ENCODE results near the gene TMEM61.

The TMEM61 gene

DNA sequence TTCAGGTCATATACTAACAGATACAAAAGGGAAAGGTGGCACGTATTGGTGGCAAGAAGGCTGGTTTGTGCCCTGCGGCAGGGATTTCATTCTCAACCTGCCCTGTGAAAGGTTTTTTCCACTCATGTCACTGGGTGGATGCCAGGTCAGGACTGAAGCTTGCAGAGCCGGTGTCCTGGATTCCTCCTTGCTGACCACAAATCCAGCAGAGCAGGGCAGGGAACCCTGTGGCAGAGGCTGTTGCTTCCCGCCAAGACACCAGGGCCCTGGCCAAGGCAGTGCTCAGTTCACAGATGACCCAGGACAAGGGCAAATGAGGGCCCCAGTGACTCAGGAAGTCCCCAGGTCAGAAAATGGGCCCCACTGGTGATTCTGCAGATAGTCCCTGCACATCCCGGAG, 34.7 kb downstream of the TMEM61 start:
- no peak overlapping the region for H2AFZ ChIP-seq (ENCODE audit: low read length)
- no peaks in the 10 kb centered on the region for H3K79me2 ChIP-seq (ENCODE audit: insufficient read depth, low read length)
- H3K36me3 ChIP-seq (ENCODE audit: insufficient read depth, low read length): no peaks in the 10 kb centered on the region
- H3K4me3 ChIP-seq (ENCODE audit: low read length, poor library complexity, severe bottlenecking): no peak overlapping the region
- H3K4me1 ChIP-seq (ENCODE audit: insufficient read depth, low read length, poor library complexity, severe bottlenecking): no peaks in the 10 kb centered on the region
- TF ChIP-seq, protein P1, sequence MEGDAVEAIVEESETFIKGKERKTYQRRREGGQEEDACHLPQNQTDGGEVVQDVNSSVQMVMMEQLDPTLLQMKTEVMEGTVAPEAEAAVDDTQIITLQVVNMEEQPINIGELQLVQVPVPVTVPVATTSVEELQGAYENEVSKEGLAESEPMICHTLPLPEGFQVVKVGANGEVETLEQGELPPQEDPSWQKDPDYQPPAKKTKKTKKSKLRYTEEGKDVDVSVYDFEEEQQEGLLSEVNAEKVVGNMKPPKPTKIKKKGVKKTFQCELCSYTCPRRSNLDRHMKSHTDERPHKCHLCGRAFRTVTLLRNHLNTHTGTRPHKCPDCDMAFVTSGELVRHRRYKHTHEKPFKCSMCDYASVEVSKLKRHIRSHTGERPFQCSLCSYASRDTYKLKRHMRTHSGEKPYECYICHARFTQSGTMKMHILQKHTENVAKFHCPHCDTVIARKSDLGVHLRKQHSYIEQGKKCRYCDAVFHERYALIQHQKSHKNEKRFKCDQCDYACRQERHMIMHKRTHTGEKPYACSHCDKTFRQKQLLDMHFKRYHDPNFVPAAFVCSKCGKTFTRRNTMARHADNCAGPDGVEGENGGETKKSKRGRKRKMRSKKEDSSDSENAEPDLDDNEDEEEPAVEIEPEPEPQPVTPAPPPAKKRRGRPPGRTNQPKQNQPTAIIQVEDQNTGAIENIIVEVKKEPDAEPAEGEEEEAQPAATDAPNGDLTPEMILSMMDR (conservative IDR thresholded peaks at IDR 0.05; ENCODE audit: low read length): no peak
- no peak for TF ChIP-seq EZH2phosphoT487 (IDR thresholded peaks at IDR 0.05; ENCODE audit: borderline replicate concordance)
- no peaks in the 10 kb centered on the region for H3F3A ChIP-seq (ENCODE audit: low read depth)
- H3K27me3 ChIP-seq (ENCODE audit: insufficient read depth, low read length, poor library complexity, severe bottlenecking): no peaks in the 10 kb centered on the region
- H3K4me2 ChIP-seq (ENCODE audit: low read depth, low read length, poor library complexity, severe bottlenecking): no peak overlapping the region
- no peaks in the 10 kb centered on the region for H3K9me2 ChIP-seq (replicated peaks; ENCODE audit: low read depth, low read length)
- no peaks in the 10 kb centered on the region for H4K20me1 ChIP-seq (ENCODE audit: insufficient read depth, low read length, poor library complexity, severe bottlenecking)
- H3K9me3 ChIP-seq (ENCODE audit: insufficient read depth, low read depth, low read length): no peaks in the 10 kb centered on the region
- H3K9ac ChIP-seq (ENCODE audit: low read depth, low read length, poor library complexity, severe bottlenecking): no peak overlapping the region

- H3K4me3 ChIP-seq (ENCODE audit: low read length, poor library complexity, severe bottlenecking): no peak overlapping the region
- no peak overlapping the region for H2AFZ ChIP-seq (ENCODE audit: low read length)
- H3K4me2 ChIP-seq (ENCODE audit: low read depth, low read length, poor library complexity, severe bottlenecking): no peak overlapping the region
- H3K4me1 ChIP-seq (ENCODE audit: insufficient read depth, low read length, poor library complexity, severe bottlenecking): no peaks in the 10 kb centered on the region
- no peaks in the 10 kb centered on the region for H3F3A ChIP-seq (ENCODE audit: low read depth)
- no peaks in the 10 kb centered on the region for H4K20me1 ChIP-seq (ENCODE audit: insufficient read depth, low read length, poor library complexity, severe bottlenecking)
- H3K9me3 ChIP-seq (ENCODE audit: insufficient read depth, low read depth, low read length): no peaks in the 10 kb centered on the region
- TF ChIP-seq EZH2phosphoT487 (IDR thresholded peaks at IDR 0.05; ENCODE audit: borderline replicate concordance): no peak
- TF ChIP-seq, protein P1 (conservative IDR thresholded peaks at IDR 0.05; ENCODE audit: low read length): no peak
- H3K27me3 ChIP-seq (ENCODE audit: insufficient read depth, low read length, poor library complexity, severe bottlenecking): no peaks in the 10 kb centered on the region
- H3K79me2 ChIP-seq (ENCODE audit: insufficient read depth, low read length): no peaks in the 10 kb centered on the region
- H3K36me3 ChIP-seq (ENCODE audit: insufficient read depth, low read length): no peaks in the 10 kb centered on the region
- H3K9ac ChIP-seq (ENCODE audit: low read depth, low read length, poor library complexity, severe bottlenecking): no peak overlapping the region
- H3K9me2 ChIP-seq (replicated peaks; ENCODE audit: low read depth, low read length): no peaks in the 10 kb centered on the region
Measured at GRCh38 chr1:55015731-55016620, 35.5 kb downstream of the TMEM61 start.

DNA sequence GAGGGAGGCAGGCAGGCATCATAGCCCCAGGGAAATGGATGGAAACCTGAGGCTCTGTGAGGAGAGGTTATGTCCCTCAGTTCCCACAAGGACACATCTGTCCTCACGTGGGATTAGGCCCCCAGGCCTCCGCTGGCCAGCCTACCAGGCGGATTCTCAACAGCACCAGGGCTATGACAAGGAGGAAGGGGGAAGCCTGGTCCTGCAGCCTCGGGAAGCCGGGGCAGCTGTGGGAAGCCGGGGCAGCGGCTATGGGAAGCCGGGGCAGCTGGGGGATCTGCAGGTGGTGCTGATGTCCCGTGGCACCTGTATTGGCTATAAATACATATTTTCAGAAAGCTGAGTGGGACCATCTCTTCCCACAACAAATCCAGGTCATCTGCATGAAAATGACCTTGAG, 38.0 kb downstream of the TMEM61 start:
- no peak overlapping the region for H3K9ac ChIP-seq (ENCODE audit: low read depth, low read length, poor library complexity, severe bottlenecking)
- no peaks in the 10 kb centered on the region for H3K9me2 ChIP-seq (replicated peaks; ENCODE audit: low read depth, low read length)

More for the DNA sequence above, 38.0 kb downstream of the TMEM61 start:
- no peaks in the 10 kb centered on the region for H3K4me1 ChIP-seq (ENCODE audit: insufficient read depth, low read length, poor library complexity, severe bottlenecking)
- no peak overlapping the region for H2AFZ ChIP-seq (ENCODE audit: low read length)
- no peaks in the 10 kb centered on the region for H3K9me3 ChIP-seq (ENCODE audit: insufficient read depth, low read depth, low read length)
- TF ChIP-seq, protein P1 (conservative IDR thresholded peaks at IDR 0.05; ENCODE audit: low read length): no peak
- no peak for TF ChIP-seq EZH2phosphoT487 (IDR thresholded peaks at IDR 0.05; ENCODE audit: borderline replicate concordance)
- no peak overlapping the region for H3K4me3 ChIP-seq (ENCODE audit: low read length, poor library complexity, severe bottlenecking)
- no peaks in the 10 kb centered on the region for H3K27me3 ChIP-seq (ENCODE audit: insufficient read depth, low read length, poor library complexity, severe bottlenecking)
- no peaks in the 10 kb centered on the region for H3F3A ChIP-seq (ENCODE audit: low read depth)
- no peaks in the 10 kb centered on the region for H4K20me1 ChIP-seq (ENCODE audit: insufficient read depth, low read length, poor library complexity, severe bottlenecking)
- no peaks in the 10 kb centered on the region for H3K36me3 ChIP-seq (ENCODE audit: insufficient read depth, low read length)
- H3K79me2 ChIP-seq (ENCODE audit: insufficient read depth, low read length): no peaks in the 10 kb centered on the region
- H3K4me2 ChIP-seq (ENCODE audit: low read depth, low read length, poor library complexity, severe bottlenecking): no peak overlapping the region
